GM18511 (cell line): ENCODE data around the gene CCDC92B.
"Not testable (repeated sequence)": the region's sequence is repeated elsewhere in the genome, so short reads cannot be mapped to it uniquely, and the experiment has no call there.

ENCODE experiments used
- ATAC-seq: cut with Tn5 transposase; IDR thresholded peaks from one replicate; pipeline ENCODE4 v1.9.1; 2021; ENCODE audit warnings: mild to moderate bottlenecking, moderate library complexity; ENCODE audit not compliant: unreplicated experiment

Gene CCDC92B

DNA sequence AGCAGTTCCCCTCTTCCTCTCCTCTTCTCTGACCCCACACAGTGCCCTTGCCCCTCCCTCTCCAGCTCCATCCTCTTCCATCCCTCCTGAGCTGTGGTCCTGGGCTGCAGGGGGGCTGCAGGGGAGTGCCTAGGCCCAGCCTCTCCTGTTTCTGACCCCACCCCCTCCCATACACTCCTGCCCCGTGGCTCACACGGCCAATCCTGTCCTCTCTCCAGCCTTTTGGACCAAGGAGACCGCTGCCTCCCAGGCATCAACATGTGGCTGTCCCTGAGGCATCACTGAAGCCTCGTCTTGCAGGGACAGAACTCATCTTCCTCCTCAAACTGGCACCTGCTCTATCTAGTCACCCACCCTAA lies 44.6 kb downstream of the CCDC92B start:
- no peak for ATAC-seq

DNA sequence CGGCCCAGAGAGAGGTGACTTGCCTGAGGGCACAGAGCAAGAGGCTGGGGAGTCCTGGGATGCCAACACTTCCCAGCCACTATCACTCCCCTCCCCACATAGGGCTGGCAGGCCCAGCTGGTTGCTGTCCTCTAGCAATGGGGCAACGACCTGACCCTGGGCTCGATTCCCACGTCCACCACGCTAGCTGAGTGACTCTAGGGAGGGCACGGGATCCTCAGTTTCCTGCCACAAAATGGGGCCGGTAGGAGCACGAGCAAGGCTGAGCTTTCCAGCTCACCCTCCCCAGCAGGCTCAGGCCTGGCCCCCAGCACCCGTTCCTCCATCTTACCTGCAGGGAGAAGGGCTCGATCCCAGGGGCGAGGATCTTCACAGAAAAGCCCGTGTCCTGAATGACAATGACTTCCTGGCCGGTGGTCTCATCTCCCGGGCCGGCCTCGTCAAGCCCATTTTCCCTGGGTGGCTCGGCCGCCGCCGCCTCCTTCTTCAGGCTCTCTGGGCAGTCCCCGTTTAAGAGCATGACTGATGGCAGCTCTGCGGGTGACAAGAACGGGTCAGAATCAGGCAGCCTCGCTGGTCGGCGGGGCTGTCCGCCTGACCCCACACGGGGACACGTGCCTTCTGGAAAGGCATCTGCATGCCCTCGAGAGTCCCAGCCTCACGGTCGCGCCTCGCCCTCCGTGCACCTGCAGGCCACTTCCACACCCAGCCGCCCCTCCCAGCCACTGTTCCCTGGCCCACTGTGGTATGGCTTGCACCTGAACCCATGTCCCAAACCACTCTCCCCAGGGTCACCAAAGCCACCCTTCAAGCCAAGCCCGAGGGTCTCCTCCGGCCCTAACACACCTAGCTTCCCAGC lies 45.2 kb downstream of the CCDC92B start:
- no peak for ATAC-seq

GRCh38 chr17:2703606-2704005 lies 45.8 kb downstream of the CCDC92B start:
- no peak for ATAC-seq

GRCh38 chr17:2703181-2703580 lies 46.3 kb downstream of the CCDC92B start:
- ATAC-seq, result no peak

DNA sequence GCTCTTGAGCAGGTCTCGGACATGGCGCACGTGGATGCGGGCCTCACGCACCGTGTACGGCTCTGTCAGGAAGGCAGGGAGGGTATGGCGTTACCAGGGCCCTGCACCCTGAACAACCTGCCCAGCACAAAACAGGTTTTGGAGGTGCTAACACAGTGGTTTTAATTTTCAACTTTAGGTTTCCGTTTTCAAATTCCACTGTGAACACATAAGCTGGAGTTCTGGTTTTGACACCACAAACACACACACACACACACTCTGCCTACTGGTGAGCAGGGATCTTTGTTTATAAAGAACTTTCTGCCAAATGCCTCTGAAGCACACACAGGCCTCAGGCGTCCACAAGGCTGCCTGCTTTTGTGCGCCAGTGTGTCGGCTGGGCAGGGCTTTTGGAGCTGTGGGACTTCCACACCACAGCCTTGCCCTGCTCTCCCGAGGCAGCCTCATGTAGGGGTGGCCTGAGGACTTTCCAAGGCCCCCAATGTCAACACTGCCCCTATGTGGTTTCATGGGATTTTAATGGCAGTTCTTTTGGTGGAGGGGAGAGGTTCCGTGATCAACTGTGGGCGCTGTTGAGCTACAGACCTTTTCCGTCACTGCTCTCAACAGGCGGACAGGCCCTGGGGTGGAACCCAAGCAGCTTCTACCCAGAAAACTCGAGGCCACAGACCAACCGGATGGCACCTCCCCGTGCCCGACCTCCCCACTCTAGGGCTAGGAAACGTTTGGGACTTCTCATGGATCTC lies 47.3 kb downstream of the CCDC92B start:
- ATAC-seq, result no peak

GRCh38 chr17:2701161-2701995 lies 48.1 kb downstream of the CCDC92B start:
- ATAC-seq, result no peak

DNA sequence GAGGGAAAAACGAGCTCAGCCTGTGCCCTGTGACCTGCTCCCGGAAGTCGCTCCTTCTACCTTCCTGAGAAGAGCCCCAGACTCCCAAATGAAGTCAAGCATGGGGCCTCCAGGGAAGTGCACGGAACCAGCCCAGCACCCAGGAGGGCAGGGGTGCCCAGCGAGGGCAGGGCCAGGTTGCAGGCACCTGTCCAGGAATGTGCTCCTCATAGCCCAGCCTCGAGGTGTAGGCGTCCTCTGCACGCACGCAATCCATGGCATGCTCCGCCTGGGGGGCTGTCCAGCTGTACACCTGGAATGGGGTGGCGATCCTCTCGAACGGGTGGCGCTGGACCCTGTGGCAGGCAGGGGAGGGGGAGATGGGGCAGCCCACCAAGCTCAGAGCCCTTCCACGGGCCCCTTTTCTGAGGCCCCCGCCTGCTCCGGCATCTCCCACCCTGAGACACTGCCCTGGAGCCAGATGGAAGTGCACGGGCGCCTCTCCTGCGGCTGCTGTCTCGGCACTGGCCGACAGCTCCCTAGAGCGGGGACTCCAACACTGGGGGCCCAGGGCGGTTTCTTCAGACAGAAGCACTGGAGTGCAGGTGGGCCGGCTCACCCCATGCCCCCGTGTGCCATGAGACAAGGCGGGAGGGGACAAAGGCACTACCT lies 48.8 kb downstream of the CCDC92B start:
- ATAC-seq, result no peak

GRCh38 chr17:2700030-2700490 lies 49.4 kb downstream of the CCDC92B start:
- no peak for ATAC-seq

GRCh38 chr17:2699216-2699805 lies 50.1 kb downstream of the CCDC92B start:
- not testable (repeated sequence) for ATAC-seq

DNA sequence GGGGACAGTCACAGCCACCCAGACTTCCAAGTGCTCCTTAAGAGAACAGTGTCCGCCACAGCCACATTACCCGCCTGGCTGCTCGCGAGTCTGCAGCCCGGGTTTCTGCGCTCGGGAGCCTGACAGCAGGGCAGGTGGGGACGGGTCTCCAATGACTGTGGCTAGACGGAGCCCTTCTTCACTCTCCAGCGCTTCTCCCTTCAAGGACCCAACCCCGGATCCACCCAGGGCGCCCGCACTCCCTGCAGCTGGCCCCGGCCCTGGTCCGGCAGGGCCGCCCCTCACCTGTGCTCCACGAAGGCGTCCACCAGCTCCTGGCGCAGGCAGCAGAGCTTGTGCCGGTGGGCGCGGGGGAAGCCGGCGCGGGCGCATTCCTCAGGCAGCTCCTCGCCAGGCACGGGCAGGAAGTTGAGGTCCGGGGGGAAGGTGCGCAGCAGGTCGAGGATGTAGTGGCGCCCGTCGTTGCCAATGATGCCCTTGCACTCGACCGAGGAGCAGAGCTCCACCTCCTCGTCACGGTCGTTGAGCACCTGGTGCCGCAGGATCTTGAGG lies 51.8 kb downstream of the CCDC92B start:
- no peak for ATAC-seq

GRCh38 chr17:2695961-2696760 lies 53.3 kb downstream of the CCDC92B start:
- no peak for ATAC-seq

- no peak for ATAC-seq
Observed at GRCh38 chr17:2695243-2695960, 54.0 kb downstream of the CCDC92B start.

DNA sequence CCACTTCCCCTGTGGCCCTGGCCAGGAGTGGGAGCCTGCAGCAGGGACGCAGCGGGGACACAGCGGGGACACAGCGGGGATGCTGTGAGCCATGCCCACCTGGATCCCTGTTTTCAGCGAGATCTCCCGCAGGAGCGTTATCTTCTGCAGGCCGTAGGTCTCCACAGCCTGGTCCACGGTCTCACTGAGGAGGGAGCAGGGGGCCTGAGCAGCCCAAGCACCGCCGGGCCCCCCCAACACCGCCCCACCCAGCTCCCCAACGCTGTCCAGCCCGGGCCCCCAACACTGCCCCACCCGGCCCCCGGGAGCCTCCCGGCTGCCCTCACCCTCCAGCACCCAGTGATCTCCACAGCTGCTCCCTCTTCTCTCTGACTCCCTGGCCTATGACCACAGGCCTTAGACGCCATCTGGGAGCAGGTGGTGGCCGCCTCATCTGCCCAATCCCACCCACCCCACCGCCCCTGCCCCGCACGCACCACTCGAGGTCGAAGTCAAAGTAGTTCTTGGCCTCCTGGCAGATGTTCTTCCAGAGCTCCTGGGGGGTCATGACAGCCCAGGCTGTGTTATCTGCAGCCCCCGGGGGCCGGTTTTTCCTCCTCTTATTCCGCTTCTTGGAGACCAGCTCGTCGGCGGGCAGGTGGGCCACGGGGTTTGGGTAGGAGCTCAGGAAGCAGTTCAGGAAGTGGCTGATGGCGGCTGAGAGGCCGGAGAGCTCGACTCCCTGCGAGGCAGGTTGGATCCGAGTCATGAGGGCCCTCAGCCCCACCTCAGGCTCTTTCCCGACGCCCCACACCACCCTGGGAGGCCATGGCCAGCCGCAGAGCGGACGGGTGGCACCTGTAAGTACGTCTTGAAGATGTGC lies 54.8 kb downstream of the CCDC92B start:
- ATAC-seq, result no peak

DNA sequence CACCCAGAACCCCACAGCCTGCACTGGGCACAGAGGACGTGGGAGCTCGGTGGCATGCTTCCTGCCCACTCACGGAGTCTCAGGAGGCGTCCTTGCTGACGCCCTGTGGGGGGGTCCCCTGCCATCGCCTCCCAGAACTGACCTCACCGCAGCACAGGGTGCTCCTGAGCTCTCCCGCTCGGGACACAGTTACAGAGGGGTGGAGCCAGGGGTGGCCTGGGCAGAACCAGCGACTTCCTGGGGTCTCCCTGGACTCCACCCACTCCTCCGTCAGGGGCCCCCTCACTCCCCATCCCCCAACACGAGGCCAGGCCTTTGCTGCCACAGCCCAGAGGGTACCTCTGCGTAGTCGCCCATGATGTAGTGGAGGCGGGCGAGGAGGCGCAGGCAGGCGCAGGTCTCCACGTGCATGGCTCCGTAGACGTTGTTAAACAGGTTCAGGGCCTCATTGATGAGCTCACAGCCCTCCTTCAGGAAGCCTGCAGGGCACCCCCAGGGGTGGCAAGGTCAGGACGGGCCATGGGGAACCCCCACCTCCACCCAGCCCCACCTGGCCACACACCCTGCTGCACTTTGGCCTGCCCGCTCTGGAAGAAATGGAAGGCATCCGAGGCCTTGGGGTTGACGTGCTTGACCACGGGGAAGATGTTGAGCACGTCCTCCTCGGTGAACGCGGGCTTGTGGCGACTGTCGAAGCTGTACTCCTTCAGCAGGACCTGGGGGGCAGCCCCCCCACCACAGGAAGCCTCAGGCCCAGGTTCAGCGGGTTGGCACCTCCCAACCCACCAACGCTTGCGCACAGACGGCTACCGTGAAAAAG lies 55.7 kb downstream of the CCDC92B start:
- ATAC-seq, result no peak

DNA sequence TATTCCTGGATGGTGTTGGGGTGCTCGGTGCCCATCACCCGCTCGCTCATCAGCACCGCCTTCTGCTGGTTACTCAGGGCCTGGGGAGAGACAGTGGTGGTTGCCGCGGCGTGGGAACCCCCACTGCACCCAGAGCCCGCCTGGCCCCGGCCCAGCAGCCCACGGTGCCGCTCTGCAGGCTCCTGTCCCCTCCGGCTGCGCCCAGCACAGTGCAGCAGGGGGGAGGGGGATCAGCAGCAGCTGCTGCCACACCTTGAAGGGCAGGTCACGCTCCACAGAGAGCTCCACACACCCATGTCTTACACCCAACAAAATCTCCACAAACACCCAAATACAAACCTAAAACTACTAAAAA lies 56.7 kb downstream of the CCDC92B start:
- no peak for ATAC-seq

GRCh38 chr17:2691965-2692780 lies 57.3 kb downstream of the CCDC92B start:
- ATAC-seq, result no peak
